ENCODE data around the gene RFTN2.

RFTN2 gene

GRCh38 chr2:197548582-197548981 is 126.8 kb downstream of the RFTN2 start:
- no peak for DNase-seq (ENCODE audit: low read depth in 3 of 3)

- DNase-seq (ENCODE audit: low read depth in 3 of 3) = no peak
Observed at GRCh38 chr2:197547163-197547900, 128.1 kb downstream of the RFTN2 start.

- no peak for DNase-seq (ENCODE audit: low read depth in 3 of 3)
Observed at GRCh38 chr2:197543206-197543605, 132.2 kb downstream of the RFTN2 start.

GRCh38 chr2:197539734-197540133 is 135.7 kb downstream of the RFTN2 start:
- no peak for DNase-seq (ENCODE audit: low read depth in 3 of 3)

DNA sequence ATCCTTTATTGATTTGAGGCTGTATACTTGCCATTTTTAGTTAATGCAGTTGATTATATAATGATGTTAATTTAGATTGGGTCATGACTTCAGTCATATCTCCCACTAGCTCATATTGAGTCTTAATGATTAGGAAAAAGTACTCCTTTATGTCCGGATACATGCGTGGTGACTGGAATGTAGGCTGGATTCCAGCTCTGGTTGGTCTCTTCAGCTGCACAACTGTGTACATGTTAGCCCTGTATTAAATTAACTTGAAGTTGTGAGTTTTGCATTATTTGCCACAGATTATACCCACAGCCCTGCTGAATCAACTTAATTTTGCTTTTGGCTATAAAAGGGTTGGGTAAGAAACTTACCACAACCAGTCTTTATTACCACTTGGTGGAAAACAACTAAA is 137.0 kb downstream of the RFTN2 start:
- no peak for DNase-seq (ENCODE audit: low read depth in 3 of 3)
